ENCODE results near the gene PIGU.
A peak's percentile ranks its signal among the peaks of the same experiment; 100 is the strongest.
"Not testable (repeated sequence)": the region's sequence is repeated elsewhere in the genome, so short reads cannot be mapped to it uniquely, and the experiment has no call there.

PIGU gene

DNA sequence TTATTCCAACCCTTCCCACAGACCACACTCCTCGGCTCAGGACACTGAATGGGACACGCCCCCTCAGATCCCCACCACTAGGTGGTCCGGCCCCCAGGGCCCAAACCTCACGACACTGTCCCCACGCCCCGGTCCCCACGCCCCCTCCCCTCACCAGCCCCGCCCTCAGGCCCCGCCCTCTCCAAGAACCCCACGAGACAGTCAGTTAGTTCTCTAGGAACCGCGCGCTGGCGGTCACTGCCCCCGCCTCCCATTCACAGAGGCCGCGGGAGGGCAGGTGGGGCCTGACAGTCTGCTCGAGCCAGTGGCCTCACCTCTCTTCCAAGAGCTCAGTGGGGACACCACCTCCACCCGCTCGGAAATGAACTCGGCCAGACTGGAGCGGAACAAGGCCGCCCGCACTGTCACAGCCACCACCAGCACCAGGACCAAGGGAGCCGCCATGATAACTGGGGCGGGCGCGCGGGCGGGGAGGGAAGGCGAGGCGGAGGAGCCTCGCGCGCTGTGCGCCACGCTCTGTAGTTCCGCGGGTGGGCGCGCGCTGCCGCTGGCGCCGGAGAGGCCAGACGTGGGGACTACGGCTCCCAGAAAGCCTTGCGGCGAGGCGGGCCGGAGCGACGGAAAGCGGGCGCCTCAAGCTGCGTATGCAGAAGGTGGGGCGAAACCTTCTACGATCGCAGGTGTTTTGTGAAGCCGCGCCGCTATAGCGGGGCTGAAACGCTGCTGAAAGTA, at the start of gene PIGU:
Gene PIGU (minus strand): TSS at position 451 of the 732 bp plus-strand sequence. CDS start 7 bp downstream, at position 444.
- peak; percentile 91 for DNase-seq

GRCh38 chr20:34724172-34724571, 47.3 kb upstream of the PIGU start:
- DNase-seq: no peak

DNA sequence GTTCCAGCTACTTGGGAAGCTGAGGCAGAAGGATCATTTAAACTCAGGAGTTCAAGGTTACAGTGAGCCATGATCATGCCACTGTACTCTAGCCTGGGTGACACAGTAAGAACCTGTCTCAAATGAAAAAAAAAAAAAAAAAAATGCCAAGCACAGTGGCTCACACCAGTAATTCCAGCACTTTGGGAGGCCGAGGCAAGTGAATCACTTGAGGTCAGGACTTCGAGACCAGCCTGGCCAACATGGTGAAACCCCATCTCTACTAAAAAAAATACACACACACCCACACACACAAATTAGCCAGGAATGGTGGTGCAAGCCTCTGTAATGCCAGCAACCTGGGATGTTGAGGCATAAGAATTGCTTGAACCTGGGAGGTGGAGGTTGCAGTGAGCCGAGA, 45.7 kb upstream of the PIGU start:
- not testable (repeated sequence) for DNase-seq

- no peak for DNase-seq
Observed at GRCh38 chr20:34720266-34720665, 43.4 kb upstream of the PIGU start.

- DNase-seq: not testable (repeated sequence)
Observed at GRCh38 chr20:34719242-34720017, 42.5 kb upstream of the PIGU start.

GRCh38 chr20:34717230-34718095, 40.6 kb upstream of the PIGU start:
- DNase-seq: no peak

- DNase-seq: no peak
Observed at GRCh38 chr20:34716921-34717229, 40.0 kb upstream of the PIGU start.

DNA sequence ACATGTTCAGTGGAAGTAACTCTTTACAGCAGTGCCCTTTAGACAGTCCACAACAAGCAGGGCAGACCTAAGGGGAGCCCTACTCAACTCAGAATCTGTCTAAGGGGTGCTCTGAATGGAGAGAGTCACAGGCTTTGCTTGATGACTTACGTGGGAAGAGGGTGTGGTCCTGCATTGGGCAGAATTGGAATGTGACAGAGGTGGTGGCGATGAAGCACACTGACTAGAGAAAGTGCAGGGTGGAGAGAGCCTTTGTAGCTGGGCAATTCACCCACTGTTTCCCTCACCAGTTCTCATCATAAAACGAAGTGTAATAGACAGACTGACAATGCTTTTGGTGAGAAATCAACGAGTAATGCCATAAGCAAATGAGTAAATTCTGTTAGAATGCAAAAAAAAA, 38.5 kb upstream of the PIGU start:
- no peak for DNase-seq

DNA sequence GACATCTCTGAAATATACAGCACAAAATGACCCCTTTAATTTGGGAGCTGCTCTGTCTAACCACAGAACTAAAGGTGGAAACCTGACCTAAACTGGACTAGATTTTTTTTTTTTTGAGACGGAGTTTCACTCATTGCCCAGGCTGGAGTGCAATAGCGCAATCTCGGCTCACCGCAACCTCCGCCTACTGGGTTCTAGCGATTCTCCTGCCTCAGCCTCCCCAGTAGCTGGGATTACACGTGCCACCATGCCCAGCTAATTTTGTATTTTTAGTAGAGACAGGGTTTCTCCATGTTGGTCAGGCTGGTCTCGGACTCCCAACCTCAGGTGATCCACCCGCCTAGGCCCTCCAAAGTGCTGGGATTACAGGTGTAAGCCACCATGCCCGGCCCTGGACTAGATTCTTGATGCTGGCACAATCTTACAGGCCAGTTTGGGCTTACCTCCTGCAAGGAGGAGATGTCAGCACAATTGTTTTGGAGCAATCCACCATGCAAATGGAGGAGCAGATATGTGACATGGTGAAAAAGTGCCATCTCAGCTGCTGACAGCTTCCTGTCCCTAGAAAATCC, 37.1 kb upstream of the PIGU start:
- DNase-seq: not testable (repeated sequence)

- DNase-seq: no peak
Observed at GRCh38 chr20:34713194-34713943, 36.5 kb upstream of the PIGU start.

DNA sequence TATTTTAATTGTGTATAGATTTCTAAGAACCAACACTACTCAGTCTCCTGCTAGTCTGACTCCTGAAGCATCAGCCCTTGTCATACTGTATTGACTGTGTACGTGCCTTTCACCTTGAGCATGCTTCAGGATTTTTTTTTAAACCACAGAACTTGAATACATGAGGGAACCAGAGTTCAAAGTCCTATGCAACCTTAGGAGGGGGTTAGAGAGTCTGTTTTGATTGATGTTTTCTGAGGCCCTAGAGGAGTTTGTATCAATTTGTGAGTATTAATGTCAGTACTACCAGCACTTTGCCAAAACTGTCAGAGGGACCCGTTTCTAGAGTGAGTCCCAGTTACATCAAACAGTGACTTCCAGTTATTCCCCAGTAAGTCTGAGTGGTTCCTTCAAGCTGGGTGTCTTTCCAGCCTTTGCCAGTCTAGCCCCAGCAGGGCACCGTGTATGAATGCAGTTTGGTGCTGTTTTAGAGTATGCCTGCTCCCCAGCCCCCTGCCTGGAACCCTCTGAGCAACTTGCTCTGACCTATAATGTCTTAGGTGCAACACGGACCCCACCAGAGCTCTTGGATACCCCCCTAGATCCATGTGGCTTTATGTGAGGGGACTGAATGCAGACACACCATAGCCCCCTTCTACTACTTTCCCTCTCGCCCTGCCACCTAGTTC, 35.8 kb upstream of the PIGU start:
- no peak for DNase-seq

- DNase-seq: no peak
Observed at GRCh38 chr20:34711813-34712430, 35.0 kb upstream of the PIGU start.

DNA sequence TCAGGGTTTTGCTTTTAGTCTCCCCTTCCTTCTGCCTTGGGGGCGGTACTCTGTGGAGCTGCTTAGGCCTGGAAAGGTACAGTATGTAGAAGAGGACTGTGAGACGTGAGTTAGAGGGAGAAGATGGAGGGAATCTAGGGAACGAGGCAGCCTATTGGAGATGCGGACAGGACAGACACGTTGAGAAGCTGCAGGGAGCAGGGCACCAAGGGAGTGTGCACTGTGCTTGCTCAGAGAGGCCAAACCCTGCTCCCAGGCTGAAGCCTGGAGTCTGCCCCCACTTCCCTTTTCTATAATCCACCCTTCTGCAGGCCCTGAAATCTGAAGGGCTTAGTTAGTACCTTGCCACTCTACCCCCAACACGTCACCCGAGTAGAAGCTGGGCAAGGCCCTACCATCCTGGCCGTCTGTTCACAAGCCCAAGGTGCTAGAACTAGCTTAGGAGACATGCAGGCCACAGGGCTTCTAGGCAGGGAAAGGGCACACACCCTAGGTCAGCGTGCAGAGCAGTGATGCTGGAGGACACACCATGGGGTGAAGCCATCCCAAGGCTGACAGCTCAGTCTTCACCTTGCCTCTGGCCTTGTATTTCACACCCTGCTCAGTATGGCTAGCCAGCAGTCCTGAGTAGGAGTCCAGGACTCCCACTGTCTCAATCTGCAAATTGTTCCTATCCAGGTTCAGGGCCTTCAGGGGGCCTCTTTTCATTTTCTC, 34.1 kb upstream of the PIGU start:
- no peak for DNase-seq

DNA sequence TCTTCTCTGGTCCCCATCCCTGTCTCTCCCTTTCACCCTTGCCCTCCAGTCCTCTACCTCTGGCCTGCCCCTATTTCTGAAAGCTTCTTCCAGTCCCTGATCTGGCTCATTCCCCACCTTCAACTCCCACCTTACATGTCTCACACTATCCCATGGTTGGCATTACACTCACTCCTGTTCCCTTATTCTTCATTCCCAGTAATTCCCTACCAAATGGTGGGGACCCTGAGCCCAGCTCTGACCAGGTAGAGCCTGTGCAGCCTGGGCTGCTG, 33.6 kb upstream of the PIGU start:
- no peak for DNase-seq

DNA sequence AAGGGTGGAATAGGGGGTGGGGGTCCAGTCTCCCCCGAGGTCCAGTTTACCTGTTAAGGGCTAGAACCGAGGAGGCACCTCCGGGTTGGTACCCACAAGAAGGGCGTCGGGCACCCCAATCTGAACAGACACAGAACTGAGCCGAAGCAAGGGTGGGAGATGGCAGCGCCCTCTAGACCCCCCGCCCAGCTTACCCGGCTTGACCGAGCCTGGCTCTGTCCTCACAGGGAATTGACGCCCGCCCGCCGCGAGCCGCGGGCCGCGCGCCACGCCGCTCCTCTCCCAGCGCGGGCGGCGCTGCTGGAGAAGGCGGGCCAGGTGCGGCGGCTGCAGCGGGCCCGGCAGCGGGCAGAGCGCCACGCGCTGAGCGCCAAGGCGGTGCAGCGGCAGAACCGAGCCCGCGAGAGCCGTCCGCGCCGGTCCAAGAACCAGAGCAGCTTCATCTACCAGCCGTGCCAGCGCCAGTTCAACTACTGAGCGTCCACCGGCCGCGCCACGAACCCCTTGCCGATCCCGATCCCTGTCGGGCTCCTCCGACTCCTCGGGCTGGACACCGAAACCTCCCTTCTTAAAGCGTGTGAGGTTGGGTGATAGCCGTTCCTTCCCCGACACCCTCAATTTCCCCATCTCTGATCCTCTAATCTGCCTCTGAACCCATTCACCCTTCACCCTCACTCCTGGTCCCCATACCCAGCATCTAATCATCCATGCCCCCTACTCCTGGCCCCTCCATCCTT, 33.1 kb upstream of the PIGU start:
- DNase-seq: peak; percentile 77

- DNase-seq: peak; percentile 77
Observed at GRCh38 chr20:34709044-34709830, 32.3 kb upstream of the PIGU start.

DNA sequence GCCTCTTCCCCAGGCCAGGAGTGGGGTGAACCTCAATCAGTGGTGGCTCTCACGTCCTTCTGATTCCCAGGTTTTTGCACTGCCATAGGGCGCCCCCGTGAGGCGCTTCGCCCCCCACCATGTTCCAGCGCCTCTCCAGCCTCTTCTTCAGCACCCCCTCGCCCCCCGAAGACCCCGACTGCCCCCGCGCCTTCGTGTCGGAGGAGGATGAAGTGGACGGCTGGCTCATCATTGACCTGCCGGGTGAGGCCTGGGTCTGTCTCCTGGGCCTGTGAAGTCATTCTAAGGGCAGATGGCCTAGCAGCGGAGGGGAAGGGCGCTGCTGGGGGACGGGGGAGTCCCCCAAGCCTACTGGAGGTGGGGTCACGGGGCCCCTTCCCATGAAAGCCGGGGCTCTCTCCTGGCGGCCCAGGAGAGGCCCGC, 31.7 kb upstream of the PIGU start:
- DNase-seq: no peak

GRCh38 chr20:34706912-34707784, 30.3 kb upstream of the PIGU start:
- no peak for DNase-seq
